ENCODE measurements around the gene TMBIM6.
"Not testable (repeated sequence)": the region's sequence is repeated elsewhere in the genome, so short reads cannot be mapped to it uniquely, and the experiment has no call there.

Gene TMBIM6

GRCh38 chr12:49730050-49730449, 11.3 kb upstream of the TMBIM6 start:
- DNase-seq (ENCODE audit: low read depth in 2 of 2), result no peak

GRCh38 chr12:49730568-49731101, 10.7 kb upstream of the TMBIM6 start:
- no peak for DNase-seq (ENCODE audit: low read depth in 2 of 2)

- no peak for DNase-seq (ENCODE audit: low read depth in 2 of 2)
These were observed 7.9 kb upstream of the TMBIM6 start for GRCh38 chr12:49733219-49734017.

GRCh38 chr12:49734900-49735299, 6.5 kb upstream of the TMBIM6 start:
- not testable (repeated sequence) for DNase-seq (ENCODE audit: low read depth in 2 of 2)

GRCh38 chr12:49738721-49739120, 2.6 kb upstream of the TMBIM6 start:
- DNase-seq (ENCODE audit: low read depth in 2 of 2), result not testable (repeated sequence)

- DNase-seq (ENCODE audit: low read depth in 2 of 2), result not testable (repeated sequence)
These were observed 1.1 kb upstream of the TMBIM6 start for GRCh38 chr12:49740277-49740676.

- peak; percentile 68 to 81 for DNase-seq (ENCODE audit: low read depth in 2 of 2)
These were observed 694 bp downstream of the TMBIM6 start for GRCh38 chr12:49741882-49742620.

GRCh38 chr12:49744363-49744885, 3.1 kb downstream of the TMBIM6 start:
- no peak for DNase-seq (ENCODE audit: low read depth in 2 of 2)

- DNase-seq (ENCODE audit: low read depth in 2 of 2), result no peak
These were observed 6.9 kb downstream of the TMBIM6 start for GRCh38 chr12:49748306-49748705.

GRCh38 chr12:49748800-49749199, 7.4 kb downstream of the TMBIM6 start:
- no peak for DNase-seq (ENCODE audit: low read depth in 2 of 2)

- peak in 1 of 2 experiments; percentile 26 for DNase-seq (ENCODE audit: low read depth in 2 of 2)
These were observed 9.0 kb downstream of the TMBIM6 start for GRCh38 chr12:49750027-49750995.

GRCh38 chr12:49750996-49751393, 9.6 kb downstream of the TMBIM6 start:
- no peak for DNase-seq (ENCODE audit: low read depth in 2 of 2)

- DNase-seq (ENCODE audit: low read depth in 2 of 2), result no peak
These were observed 20.5 kb downstream of the TMBIM6 start for GRCh38 chr12:49761677-49762467.

GRCh38 chr12:49762468-49762847, 21.1 kb downstream of the TMBIM6 start:
- DNase-seq (ENCODE audit: low read depth in 2 of 2), result no peak

- DNase-seq (ENCODE audit: low read depth in 2 of 2), result peak; percentile 52 to 79
These were observed 21.7 kb downstream of the TMBIM6 start for GRCh38 chr12:49763006-49763591.

GRCh38 chr12:49764126-49764525, 22.8 kb downstream of the TMBIM6 start:
- DNase-seq (ENCODE audit: low read depth in 2 of 2), result no peak

GRCh38 chr12:49766115-49766455, 24.7 kb downstream of the TMBIM6 start:
- no peak for DNase-seq (ENCODE audit: low read depth in 2 of 2)

- no peak for DNase-seq (ENCODE audit: low read depth in 2 of 2)
These were observed 26.0 kb downstream of the TMBIM6 start for GRCh38 chr12:49767333-49767732.

GRCh38 chr12:49773102-49773501, 31.7 kb downstream of the TMBIM6 start:
- not testable (repeated sequence) for DNase-seq (ENCODE audit: low read depth in 2 of 2)

- peak; percentile 19 to 50 for DNase-seq (ENCODE audit: low read depth in 2 of 2)
These were observed 35.1 kb downstream of the TMBIM6 start for GRCh38 chr12:49776413-49776812.

Measured in stimulated activated CD4-positive, alpha-beta T cell treated with anti-CD3 and anti-CD28 coated beads, Interleukin-12 subunit alpha, Interleukin-12 subunit beta, amount 100 ng/mL, for 24 hours (primary cell).